Measurements from ENCODE around the gene PTK7. TPM values are rescaled to one million over a fixed set of nuclear protein-coding genes. Genes with fewer than 3 reads are reported as not detected.
"Not testable (repeated sequence)": the region's sequence is repeated elsewhere in the genome, so short reads cannot be mapped to it uniquely, and the experiment has no call there.

The PTK7 gene
- 38.9 and 47.5 TPM in 2 replicates for total RNA-seq
- 250 TPM for polyA plus RNA-seq (2012)

GRCh38 chr6:43075670-43076463 is at the start of gene PTK7:
PTK7 (plus strand) TSS chr6:43076314; CDS start chr6:43076489, 175 bp downstream.
- DNase-seq (ENCODE audit: low read depth) = peak; percentile 64

GRCh38 chr6:43026365-43026764 is 49.7 kb upstream of the PTK7 start:
- DNase-seq (ENCODE audit: low read depth) = peak; percentile 44

- DNase-seq (ENCODE audit: low read depth) = peak; percentile 12
Measured at GRCh38 chr6:43029120-43029519, 47.0 kb upstream of the PTK7 start.

- DNase-seq (ENCODE audit: low read depth) = no peak
Measured at GRCh38 chr6:43032326-43032725, 43.8 kb upstream of the PTK7 start.

GRCh38 chr6:43033496-43034189 is 42.5 kb upstream of the PTK7 start:
- no peak for DNase-seq (ENCODE audit: low read depth)

- DNase-seq (ENCODE audit: low read depth) = no peak
Measured at GRCh38 chr6:43034190-43034525, 42.0 kb upstream of the PTK7 start.

- DNase-seq (ENCODE audit: low read depth) = no peak
Measured at GRCh38 chr6:43035495-43036194, 40.5 kb upstream of the PTK7 start.

- DNase-seq (ENCODE audit: low read depth) = no peak
Measured at GRCh38 chr6:43036712-43037111, 39.4 kb upstream of the PTK7 start.

GRCh38 chr6:43037197-43037596 is 38.9 kb upstream of the PTK7 start:
- DNase-seq (ENCODE audit: low read depth) = no peak

GRCh38 chr6:43037706-43038105 is 38.4 kb upstream of the PTK7 start:
- no peak for DNase-seq (ENCODE audit: low read depth)

GRCh38 chr6:43038727-43039126 is 37.4 kb upstream of the PTK7 start:
- no peak for DNase-seq (ENCODE audit: low read depth)

- no peak for DNase-seq (ENCODE audit: low read depth)
Measured at GRCh38 chr6:43040542-43041257, 35.4 kb upstream of the PTK7 start.

- DNase-seq (ENCODE audit: low read depth) = not testable (repeated sequence)
Measured at GRCh38 chr6:43041475-43041874, 34.6 kb upstream of the PTK7 start.

GRCh38 chr6:43043310-43043709 is 32.8 kb upstream of the PTK7 start:
- no peak for DNase-seq (ENCODE audit: low read depth)

GRCh38 chr6:43045371-43045930 is 30.7 kb upstream of the PTK7 start:
- no peak for DNase-seq (ENCODE audit: low read depth)

GRCh38 chr6:43047998-43048397 is 28.1 kb upstream of the PTK7 start:
- DNase-seq (ENCODE audit: low read depth) = no peak

- no peak for DNase-seq (ENCODE audit: low read depth)
Measured at GRCh38 chr6:43050981-43051380, 25.1 kb upstream of the PTK7 start.

GRCh38 chr6:43052225-43052841 is 23.8 kb upstream of the PTK7 start:
- DNase-seq (ENCODE audit: low read depth) = no peak

- DNase-seq (ENCODE audit: low read depth) = peak; percentile 68
Measured at GRCh38 chr6:43052842-43053544, 23.1 kb upstream of the PTK7 start.
